GM10266 (cell line): Measurements from ENCODE around the gene ZNF407.

ENCODE experiments used
- DNase-seq: peaks from one replicate; pipeline ENCODE4 v3.0.0; 2012; ENCODE audit errors: extremely low spot score
- CTCF ChIP-seq: IDR thresholded peaks from 2 replicates; pipeline ENCODE4 v1.5.1; 2012; ENCODE audit warnings: mild to moderate bottlenecking, low read depth; ENCODE audit not compliant: control insufficient read depth, insufficient read depth; ENCODE audit errors: missing control alignments

ZNF407 gene

GRCh38 chr18:74774486-74774885 lies 176.8 kb downstream of the ZNF407 start:
- TF ChIP-seq CTCF, result no peak
- no peak for DNase-seq

GRCh38 chr18:74775239-74775638 lies 177.6 kb downstream of the ZNF407 start:
- DNase-seq, result no peak
- no peak for TF ChIP-seq CTCF

- DNase-seq, result no peak
- TF ChIP-seq CTCF, result no peak
Measured at GRCh38 chr18:74778191-74778847, 180.6 kb downstream of the ZNF407 start.

- DNase-seq, result no peak
- no peak for TF ChIP-seq CTCF
Measured at GRCh38 chr18:74784752-74785151, 187.1 kb downstream of the ZNF407 start.

DNA sequence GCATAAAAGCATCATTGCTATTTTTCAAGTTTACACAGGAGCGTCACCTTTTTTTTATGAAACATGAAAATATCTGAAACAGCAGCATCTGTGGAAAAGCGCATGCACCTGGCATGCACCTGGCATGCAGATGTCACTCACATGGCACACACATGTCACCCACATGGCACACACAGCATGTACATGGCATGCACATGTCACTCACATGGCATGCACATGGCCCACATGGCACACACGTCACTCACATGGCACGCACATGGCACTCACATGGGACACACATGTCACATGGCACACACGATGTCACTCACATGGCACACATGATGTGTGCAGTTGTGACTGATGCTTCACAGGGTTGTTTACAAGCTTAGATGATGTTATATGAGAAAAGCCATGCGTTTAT lies 188.0 kb downstream of the ZNF407 start:
- no peak for TF ChIP-seq CTCF

GRCh38 chr18:74788657-74789056 lies 191.0 kb downstream of the ZNF407 start:
- TF ChIP-seq CTCF, result no peak
- DNase-seq, result no peak

More for the DNA sequence above, 188.0 kb downstream of the ZNF407 start:
- no peak for DNase-seq

DNA sequence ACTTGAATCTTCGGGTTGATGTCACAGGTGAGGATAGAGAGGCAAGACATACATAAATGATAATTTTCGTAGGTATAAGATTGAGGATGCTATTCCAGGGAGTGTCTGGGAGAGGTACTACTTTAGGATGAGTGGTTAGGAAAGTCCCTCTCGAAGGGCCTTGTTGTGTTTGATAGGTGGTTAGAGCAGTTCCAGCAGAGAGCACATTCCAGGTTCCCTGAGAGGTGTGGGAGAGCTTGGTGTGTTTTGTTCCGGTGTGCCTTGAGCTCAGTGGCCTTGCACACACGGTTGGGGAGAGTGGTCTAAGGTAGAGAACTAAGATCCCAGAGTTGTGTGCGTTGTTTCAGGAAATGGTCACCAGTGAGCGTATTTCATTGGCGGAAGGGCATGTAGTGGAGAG lies 191.4 kb downstream of the ZNF407 start:
- DNase-seq, result no peak
- TF ChIP-seq CTCF, result no peak
